ENCODE data around the gene TTC7B.

TTC7B gene

GRCh38 chr14:90674043-90674670 is 142.1 kb downstream of the TTC7B start:
- no peak for DNase-seq (ENCODE audit: low read depth)

DNA sequence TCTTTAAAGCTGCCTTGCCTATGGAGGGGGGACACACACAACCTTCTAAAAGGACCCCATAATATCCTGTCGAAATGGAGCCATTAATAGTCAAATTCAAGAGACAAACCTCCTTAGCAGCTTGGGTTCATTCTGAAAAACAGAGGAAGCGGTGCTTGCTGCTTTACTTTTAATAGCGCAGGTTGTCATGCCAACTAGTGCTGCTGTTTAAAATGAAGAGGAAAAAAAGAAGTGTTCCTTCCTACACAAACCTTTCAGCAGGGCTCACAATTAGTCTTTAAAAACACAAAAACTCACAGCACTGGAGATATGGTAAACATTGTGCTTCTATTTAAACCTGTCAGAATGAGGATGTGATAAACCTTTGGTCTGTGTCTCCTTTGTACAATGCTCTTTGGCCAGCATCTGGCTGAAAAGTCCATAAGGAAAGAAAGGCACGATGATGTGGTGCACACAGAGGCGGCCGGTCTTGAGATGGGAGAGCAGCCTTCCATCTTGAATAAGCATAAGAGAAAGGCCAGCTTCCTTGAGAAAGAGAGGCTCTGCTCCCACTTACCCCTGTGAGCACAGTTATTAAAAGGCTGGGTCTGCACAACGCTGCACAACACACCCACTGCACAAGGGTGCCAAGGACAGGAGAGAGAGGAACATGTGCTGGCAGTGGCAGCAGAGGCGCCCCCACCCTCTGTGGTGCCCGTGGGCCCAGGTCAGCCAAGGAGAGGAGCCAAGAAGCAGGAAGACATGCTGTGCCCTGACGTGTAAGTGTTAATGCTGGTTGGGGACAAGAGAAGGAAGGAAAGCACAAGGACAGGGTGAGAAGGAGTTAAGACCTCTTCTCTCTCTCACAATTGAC is 144.6 kb downstream of the TTC7B start:
- no peak for DNase-seq (ENCODE audit: low read depth)

GRCh38 chr14:90669731-90670130 is 146.5 kb downstream of the TTC7B start:
- DNase-seq (ENCODE audit: low read depth): no peak

- no peak for DNase-seq (ENCODE audit: low read depth)
These were observed 149.7 kb downstream of the TTC7B start for GRCh38 chr14:90666571-90666970.

DNA sequence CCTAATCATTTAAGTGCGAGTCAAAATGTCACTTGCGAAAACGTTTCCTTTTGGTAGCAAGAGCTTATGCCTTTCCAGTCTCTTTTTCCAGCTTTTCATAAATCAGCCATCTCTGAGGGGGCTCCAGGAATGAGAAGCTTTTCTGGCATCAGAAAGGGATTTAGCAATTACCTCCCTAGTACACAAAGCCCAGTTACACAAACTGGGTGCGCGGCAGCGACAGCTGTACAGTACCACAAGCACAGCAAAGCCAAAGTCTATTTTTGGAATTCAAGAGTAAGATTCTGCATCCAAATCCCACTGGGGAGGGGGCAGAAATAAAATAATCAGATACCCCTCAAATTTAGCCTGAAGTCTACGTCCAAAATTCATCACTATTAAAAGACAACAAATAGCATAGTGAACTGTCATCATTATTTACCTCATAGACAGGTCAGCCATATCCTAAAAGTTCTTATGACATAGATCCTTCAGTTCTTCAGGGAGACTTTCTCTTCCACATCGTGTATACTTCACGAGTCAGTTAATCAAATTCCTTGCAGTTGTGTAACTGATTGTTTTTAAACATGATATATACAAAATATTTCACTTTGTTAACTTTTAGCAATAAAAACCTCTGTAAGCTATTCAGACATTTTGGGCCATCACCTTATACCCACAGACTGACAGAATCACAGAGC is 150.8 kb downstream of the TTC7B start:
- no peak for DNase-seq (ENCODE audit: low read depth)

DNA sequence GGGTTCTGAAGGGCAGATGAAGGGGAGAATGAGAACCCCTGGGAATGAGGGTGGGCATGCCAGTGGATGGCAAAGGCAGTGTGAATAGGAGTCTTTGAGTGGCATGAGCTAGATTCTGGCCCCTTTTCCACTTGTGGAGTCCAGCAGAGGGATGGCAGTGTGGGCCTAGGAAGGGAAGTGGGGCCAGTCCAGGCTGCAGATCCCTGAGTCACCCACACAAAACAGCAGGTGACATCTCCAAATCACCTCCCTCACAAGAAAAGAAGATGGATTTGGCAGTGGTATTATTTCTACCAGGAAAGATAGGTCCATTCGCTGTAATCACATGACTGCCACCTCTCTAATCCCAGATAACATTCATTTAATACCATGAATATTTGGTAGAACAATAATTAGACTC is 151.3 kb downstream of the TTC7B start:
- DNase-seq (ENCODE audit: low read depth): no peak

- DNase-seq (ENCODE audit: low read depth): no peak
These were observed 152.6 kb downstream of the TTC7B start for GRCh38 chr14:90663680-90664079.

DNA sequence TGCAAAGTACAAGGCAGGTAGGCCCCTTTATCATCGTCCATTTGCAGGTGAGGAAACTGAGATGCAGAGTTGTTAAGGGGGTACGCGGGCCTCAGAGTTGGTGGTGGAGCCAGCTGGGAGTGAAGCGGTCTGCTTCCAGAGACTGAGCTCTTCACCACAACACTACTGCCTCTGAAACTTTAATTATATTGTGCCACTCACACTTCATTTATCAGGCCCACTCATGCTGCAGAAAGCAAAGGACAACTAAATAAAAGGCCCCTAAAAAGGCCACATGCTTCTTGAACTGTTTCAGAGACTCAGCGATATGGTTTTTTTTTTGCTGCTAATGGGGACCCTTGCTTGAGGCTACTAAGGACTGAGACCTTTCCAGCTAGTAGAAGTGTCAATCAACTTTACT is 153.1 kb downstream of the TTC7B start:
- DNase-seq (ENCODE audit: low read depth): no peak

- DNase-seq (ENCODE audit: low read depth): no peak
These were observed 154.4 kb downstream of the TTC7B start for GRCh38 chr14:90661866-90662265.

DNA sequence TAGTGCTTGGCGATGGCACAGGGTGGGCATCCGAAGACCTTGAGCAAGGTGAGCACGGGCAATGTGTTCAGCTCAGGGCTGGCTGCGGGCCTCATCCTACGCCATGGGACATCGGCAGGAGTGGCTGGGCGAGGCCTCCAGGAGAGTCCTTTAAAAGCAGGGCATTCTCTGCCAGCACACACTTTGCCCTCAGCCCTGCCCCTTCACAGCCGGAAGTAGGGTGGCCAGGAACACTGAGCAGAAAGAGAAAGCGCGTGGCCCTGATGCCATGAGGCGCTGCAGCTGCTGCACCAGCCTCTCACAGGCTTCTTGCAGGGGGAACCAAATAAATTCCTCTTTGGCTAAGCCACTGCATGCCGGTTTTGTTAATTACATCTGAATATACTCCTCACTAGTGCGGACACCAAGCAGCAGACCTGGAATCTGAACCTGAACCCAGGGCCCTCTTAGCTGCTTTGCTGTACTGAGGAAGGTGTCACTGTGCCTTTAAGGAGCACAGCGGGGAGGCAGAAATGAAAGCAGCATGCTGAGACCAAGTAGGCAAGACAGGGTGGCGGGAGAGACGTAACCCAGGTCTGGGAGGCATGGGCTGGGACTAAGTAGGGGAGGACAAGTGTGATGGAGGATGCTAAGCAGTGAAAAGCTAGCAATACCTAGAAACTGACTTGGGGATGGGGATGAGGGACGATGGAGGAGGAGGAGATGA is 155.2 kb downstream of the TTC7B start:
- no peak for DNase-seq (ENCODE audit: low read depth)

DNA sequence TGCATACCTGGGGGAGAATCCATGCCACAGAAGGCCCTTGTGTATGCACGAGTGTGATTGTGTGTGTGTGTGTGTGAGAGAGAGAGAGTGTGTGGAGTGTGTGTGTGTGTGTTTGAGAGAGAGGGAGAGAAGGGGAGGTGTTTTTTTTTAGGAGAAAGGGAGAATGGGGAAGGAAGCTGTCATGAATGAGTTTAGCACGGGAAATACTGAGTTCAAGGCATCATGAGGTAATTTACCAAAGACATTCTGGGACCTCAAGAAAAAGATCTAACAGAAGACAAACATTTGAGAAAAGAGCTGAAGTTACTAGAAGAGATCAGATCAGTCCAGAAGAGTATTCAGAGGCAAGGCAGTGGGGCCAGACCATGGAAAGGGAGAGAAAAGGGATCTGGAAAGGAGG is 157.1 kb downstream of the TTC7B start:
- DNase-seq (ENCODE audit: low read depth): no peak

GRCh38 chr14:90658541-90658967 is 157.7 kb downstream of the TTC7B start:
- no peak for DNase-seq (ENCODE audit: low read depth)

GRCh38 chr14:90656973-90657372 is 159.3 kb downstream of the TTC7B start:
- no peak for DNase-seq (ENCODE audit: low read depth)

GRCh38 chr14:90655829-90656228 is 160.4 kb downstream of the TTC7B start:
- no peak for DNase-seq (ENCODE audit: low read depth)

GRCh38 chr14:90654831-90655276 is 161.4 kb downstream of the TTC7B start:
- DNase-seq (ENCODE audit: low read depth): no peak

GRCh38 chr14:90652626-90653025 is 163.6 kb downstream of the TTC7B start:
- no peak for DNase-seq (ENCODE audit: low read depth)

DNA sequence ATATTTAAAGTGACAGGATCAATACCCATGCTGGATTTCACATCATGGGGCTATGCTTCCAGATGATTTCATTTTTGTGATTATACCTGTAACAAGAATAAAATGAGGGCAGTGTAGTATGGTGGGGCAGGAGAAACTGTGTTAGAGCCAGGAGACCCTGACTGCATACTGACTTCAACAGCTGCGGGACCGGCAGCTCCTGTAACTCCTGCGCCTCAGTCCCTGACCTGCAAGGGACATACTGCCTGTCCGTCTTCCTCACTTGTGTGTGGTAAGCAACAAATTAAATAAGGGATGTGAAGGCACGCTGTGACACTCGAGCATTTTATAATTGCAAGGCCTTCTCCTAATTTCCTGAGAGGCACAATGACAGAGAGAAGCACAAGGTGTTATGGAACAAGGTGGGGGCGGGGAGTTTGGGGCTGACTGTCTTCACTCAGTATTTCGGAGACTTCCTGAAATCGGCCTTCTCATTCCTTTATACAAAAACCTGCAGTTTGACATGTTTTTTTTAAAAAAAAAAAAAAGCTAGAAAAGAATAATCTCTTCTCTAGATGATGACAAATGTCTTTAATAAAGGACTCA is 164.2 kb downstream of the TTC7B start:
- no peak for DNase-seq (ENCODE audit: low read depth)

GRCh38 chr14:90651271-90651804 is 164.9 kb downstream of the TTC7B start:
- DNase-seq (ENCODE audit: low read depth): no peak

GRCh38 chr14:90649557-90650135 is 166.6 kb downstream of the TTC7B start:
- DNase-seq (ENCODE audit: low read depth): no peak

DNA sequence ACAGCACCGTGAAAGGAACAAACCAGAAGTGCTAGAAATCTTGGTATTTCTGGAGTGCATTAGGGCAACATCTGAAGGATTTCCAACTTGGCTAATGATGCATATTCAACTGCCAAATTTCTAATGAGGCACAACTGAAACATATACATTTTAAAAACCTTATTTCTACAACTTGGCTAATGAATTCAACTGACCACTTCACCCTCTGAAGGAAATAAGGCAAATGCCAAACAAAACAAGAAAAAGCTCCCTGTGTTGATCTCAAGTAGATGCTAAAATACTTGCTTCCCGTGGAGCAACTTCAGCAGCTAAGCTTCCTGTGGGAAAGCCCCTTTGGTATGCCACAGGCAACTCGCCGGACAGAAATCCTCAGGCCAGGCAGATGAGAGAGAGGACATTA is 167.1 kb downstream of the TTC7B start:
- DNase-seq (ENCODE audit: low read depth): no peak

DNA sequence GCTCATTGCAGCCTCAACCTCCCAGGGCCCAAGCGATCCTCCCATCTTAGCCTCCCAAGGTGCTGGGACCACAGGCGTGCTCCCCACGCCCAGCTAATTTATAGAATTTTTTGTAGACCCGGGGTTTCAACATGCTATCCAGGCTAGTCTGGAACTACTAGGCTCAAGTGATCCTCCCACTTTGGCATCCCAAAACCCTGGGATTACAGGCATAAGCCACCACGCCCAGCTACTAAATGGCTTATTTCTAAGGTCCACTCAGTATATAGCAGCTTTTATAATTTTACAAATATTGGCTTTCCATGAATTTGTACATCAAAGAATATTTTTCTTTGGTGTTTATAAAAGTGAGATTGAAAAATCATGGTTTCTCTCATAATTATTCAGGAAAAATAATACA is 167.8 kb downstream of the TTC7B start:
- no peak for DNase-seq (ENCODE audit: low read depth)
